Fibroblast of mammary gland (primary cell): ENCODE data around the gene MT1B.

Experiments used
- DNase-seq: peaks from one replicate; pipeline ENCODE4 v3.0.0-alpha.2; 2010; ENCODE audit warnings: low read depth
- H3K4me3 ChIP-seq: 2 replicates; pipeline ENCODE4 v1.5.1; 2011; ENCODE audit warnings: low read depth, mild to moderate bottlenecking, low read length, moderate library complexity; ENCODE audit not compliant: control insufficient read depth
- CTCF ChIP-seq: conservative IDR thresholded peaks from 2 replicates; pipeline ENCODE4 v1.5.1; 2011; ENCODE audit warnings: low read depth, low read length, inconsistent platforms; ENCODE audit not compliant: control insufficient read depth, insufficient read depth

MT1B gene

DNA sequence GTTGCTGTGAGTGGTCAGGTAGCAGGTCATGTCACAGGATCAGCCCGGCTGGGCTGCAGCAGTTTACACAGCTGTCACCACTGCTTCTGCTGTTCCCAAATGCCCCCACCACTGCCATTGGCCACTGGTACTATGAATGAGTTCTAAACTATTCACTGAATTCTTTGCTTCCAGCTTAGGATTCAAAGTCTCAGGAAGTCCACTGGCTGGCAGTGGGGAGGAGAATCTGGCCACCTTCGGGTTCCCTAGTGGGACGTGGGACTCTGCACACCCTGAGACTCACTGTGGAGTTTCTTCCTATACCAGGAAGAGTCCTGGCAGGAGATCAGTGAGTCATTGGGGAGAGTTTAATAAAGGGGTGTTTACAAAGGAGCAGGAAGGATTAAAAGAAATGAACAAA lies 37.5 kb downstream of the MT1B start:
- TF ChIP-seq CTCF: no peak
- H3K4me3 ChIP-seq: no peak overlapping the region
- DNase-seq: peak; percentile 17

- TF ChIP-seq CTCF: no peak
- no peak overlapping the region for H3K4me3 ChIP-seq
- no peak for DNase-seq
Measured at GRCh38 chr16:56690420-56691122, 38.9 kb downstream of the MT1B start.

DNA sequence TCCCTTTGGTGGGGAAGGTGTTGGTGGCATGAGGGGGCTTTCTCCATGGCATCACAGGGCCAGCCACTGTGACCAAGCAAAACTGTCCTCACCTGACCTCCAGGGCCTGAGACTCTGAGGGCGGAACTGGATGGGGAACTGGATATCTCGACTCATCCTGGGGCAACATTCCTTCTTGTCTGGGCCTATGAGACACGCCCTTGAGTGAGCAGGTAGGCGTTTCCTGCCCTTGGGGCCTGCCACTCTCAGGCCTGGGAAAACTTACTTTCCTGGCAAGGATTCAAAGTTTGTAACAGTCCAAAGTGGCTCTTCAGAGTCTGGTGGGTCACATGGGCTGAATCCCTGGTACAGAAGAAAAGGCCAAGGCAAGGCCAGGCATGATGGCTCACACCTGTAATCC lies 40.2 kb downstream of the MT1B start:
- TF ChIP-seq CTCF: no peak
- DNase-seq: peak; percentile 30
- no peak overlapping the region for H3K4me3 ChIP-seq

GRCh38 chr16:56695246-56695645 lies 43.6 kb downstream of the MT1B start:
- DNase-seq: no peak
- H3K4me3 ChIP-seq: no peak overlapping the region
- TF ChIP-seq CTCF: no peak

DNA sequence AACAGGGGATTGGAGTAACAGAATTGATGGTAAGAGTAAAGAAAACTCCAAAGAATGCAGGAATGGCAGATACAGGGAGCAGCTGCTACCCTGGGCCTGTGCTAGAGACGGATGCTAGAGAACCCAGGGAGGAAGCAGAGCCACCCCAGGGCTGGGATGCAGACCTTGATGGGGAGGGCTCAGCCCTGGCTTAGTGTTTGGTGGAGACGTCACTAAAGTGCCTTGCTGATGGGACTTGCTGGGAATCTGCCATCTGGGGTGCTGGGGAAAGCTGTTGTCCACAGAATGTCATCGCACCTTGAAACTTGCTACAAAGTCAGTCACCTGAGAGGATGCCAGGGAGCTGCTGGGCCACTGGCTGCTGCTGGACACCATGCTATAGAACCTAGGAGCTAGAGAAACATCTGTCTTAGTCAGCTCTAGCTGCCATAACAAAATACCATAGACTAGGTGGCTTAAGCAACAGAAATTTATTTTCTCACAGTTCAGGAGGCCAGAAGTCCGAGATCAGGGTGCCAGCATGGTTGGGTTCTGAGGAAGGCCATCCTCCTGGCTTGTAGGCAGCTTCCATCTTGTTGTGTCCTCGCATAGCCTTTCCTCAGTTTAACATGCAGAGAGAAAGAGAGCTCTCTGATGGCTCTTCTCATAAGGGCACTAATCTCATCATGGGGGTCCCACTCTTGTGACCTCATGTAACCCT lies 45.9 kb downstream of the MT1B start:
- H3K4me3 ChIP-seq: no peak overlapping the region
- no peak for TF ChIP-seq CTCF
- DNase-seq: no peak

GRCh38 chr16:56700195-56700594 lies 48.5 kb downstream of the MT1B start:
- DNase-seq: peak; percentile 38
- TF ChIP-seq CTCF: no peak
- H3K4me3 ChIP-seq: no peak overlapping the region
